Activated CD8-positive, alpha-beta T cell treated with anti-CD3 and anti-CD28 coated beads for 36 hours (primary cell): Measurements from ENCODE around the gene ATP10A. TPM values are rescaled to one million over a fixed set of nuclear protein-coding genes. Genes with fewer than 3 reads are reported as not detected.

Experiments
- ATAC-seq: fragments of 200-7000 bp; cut with Tn5 transposase; one replicate; pipeline ENCODE4 v1.10.0; 2021; ENCODE audit warnings: mild to moderate bottlenecking, moderate library complexity
- CTCF ChIA-PET: fragments of 350-600 bp; sonication (Branson Sonifier 250); formaldehyde crosslinking; loops from one replicate; lab custom pipeline; 2021; ENCODE audit warnings: antibody characterized with exemption; lab: Charles Lee
- POLR2A ChIA-PET: fragments of 350-600 bp; sonication (Branson Sonifier 250); formaldehyde crosslinking; loops from one replicate; lab custom pipeline; 2021; ENCODE audit warnings: antibody characterized with exemption; lab: Charles Lee
- DNase-seq: peaks from one replicate; pipeline ENCODE4 v3.0.0-alpha.2; 2020
- H3K27ac Mint-ChIP-seq: one replicate; pipeline ENCODE4 v1.8.0; 2021; ENCODE audit warnings: mild to moderate bottlenecking, mixed read lengths
- H3K27me3 Mint-ChIP-seq: one replicate; pipeline ENCODE4 v1.8.0; 2021; ENCODE audit warnings: mixed read lengths
- H3K36me3 Mint-ChIP-seq: one replicate; pipeline ENCODE4 v1.8.0; 2021; ENCODE audit warnings: low read depth, mixed read lengths
- H3K4me1 Mint-ChIP-seq: one replicate; pipeline ENCODE4 v1.8.0; 2021; ENCODE audit warnings: low read depth, mixed read lengths
- H3K4me3 Mint-ChIP-seq: one replicate; pipeline ENCODE4 v1.8.0; 2021; ENCODE audit warnings: mild to moderate bottlenecking, moderate library complexity, mixed read lengths
- H3K9me3 Mint-ChIP-seq: one replicate; pipeline ENCODE4 v1.8.0; 2021; ENCODE audit warnings: mixed read lengths
- CTCF ChIP-seq: fragments of 200-600 bp; IDR thresholded peaks from one replicate; pipeline ENCODE4 v1.8.0; 2022; ENCODE audit warnings: antibody characterized with exemption, mild to moderate bottlenecking
- intact Hi-C: fragments of 100-400 bp; cut with micrococcal nuclease; formaldehyde crosslinking; loops from one replicate; pipeline ENCODE4 v1.10.0; 2022
- total RNA-seq, 2 experiments: library from RNA; stranded (reverse); gene quantifications; one replicate each; pipeline ENCODE4 v1.2.3, GENCODE V29; 2021

The ATP10A gene
- total RNA-seq, 2 experiments from 2014 or later = 17.8 to 21.0 TPM

- Mint-ChIP-seq H3K4me3 (no peak overlapping the region), H3K27ac (no peak overlapping the region), H3K36me3 (peaks cover 10% of the 10 kb centered on the region), H3K27me3 (no peaks in the 10 kb centered on the region), H3K4me1 (peaks cover 35% of the 10 kb centered on the region), H3K9me3 (no peaks in the 10 kb centered on the region)
- ChIA-PET POLR2A (no interaction called here), CTCF (interaction anchor here (0.7 kb wide), 1 partner anchor 127 kb away, joined by 3 read pairs; no protein-coding TSS in a partner anchor)
- TF ChIP-seq CTCF = no peak
- intact Hi-C loops = no loop called here
- ATAC-seq = no peak
- no peak for DNase-seq
These were observed 56.1 kb downstream of the ATP10A start for GRCh38 chr15:25807063-25807462.

- peaks cover 7% of the 10 kb centered on the region for H3K36me3 Mint-ChIP-seq
- peaks cover 23% of the 10 kb centered on the region for H3K4me1 Mint-ChIP-seq
- TF ChIP-seq CTCF = no peak
- no peak overlapping the region for H3K27ac Mint-ChIP-seq
- no peak overlapping the region for H3K4me3 Mint-ChIP-seq
- no peaks in the 10 kb centered on the region for H3K9me3 Mint-ChIP-seq
- CTCF ChIA-PET = no interaction called here
- intact Hi-C loops = no loop called here
- POLR2A ChIA-PET = no interaction called here
- H3K27me3 Mint-ChIP-seq = no peaks in the 10 kb centered on the region
- DNase-seq (no peak), ATAC-seq (no peak)
These were observed 58.1 kb downstream of the ATP10A start for GRCh38 chr15:25805031-25805430.

- Mint-ChIP-seq H3K27me3 (no peaks in the 10 kb centered on the region), H3K4me3 (no peak overlapping the region), H3K27ac (no peak overlapping the region), H3K9me3 (no peaks in the 10 kb centered on the region), H3K4me1 (peaks cover 23% of the 10 kb centered on the region), H3K36me3 (peaks cover 7% of the 10 kb centered on the region)
- no peak for TF ChIP-seq CTCF
- ChIA-PET POLR2A (no interaction called here), CTCF (no interaction called here)
- DNase-seq (no peak), ATAC-seq (no peak)
- intact Hi-C loops = no loop called here
These were observed 58.7 kb downstream of the ATP10A start for GRCh38 chr15:25804451-25804850.

GRCh38 chr15:25803541-25803940 is 59.6 kb downstream of the ATP10A start:
- ChIA-PET POLR2A (no interaction called here), CTCF (no interaction called here)
- Mint-ChIP-seq H3K27me3 (no peaks in the 10 kb centered on the region), H3K9me3 (no peaks in the 10 kb centered on the region), H3K4me3 (no peak overlapping the region), H3K27ac (no peak overlapping the region), H3K36me3 (peaks cover 7% of the 10 kb centered on the region), H3K4me1 (peaks cover 29% of the 10 kb centered on the region)
- intact Hi-C loops = no loop called here
- no peak for TF ChIP-seq CTCF
- no peak for DNase-seq
- ATAC-seq = no peak

- H3K27me3 Mint-ChIP-seq = no peaks in the 10 kb centered on the region
- no peaks in the 10 kb centered on the region for H3K9me3 Mint-ChIP-seq
- DNase-seq (no peak), ATAC-seq (no peak)
- no peak for TF ChIP-seq CTCF
- ChIA-PET CTCF (no interaction called here), POLR2A (no interaction called here)
- H3K27ac Mint-ChIP-seq = no peak overlapping the region
- H3K4me3 Mint-ChIP-seq = no peak overlapping the region
- H3K36me3 Mint-ChIP-seq = peaks cover 6% of the 10 kb centered on the region
- H3K4me1 Mint-ChIP-seq = peaks cover 29% of the 10 kb centered on the region
- intact Hi-C loops = no loop called here
These were observed 60.1 kb downstream of the ATP10A start for GRCh38 chr15:25803036-25803435.
